Testis (tissue), 2 donors: ENCODE results near the gene CENPP.

ENCODE experiments used
- CTCF ChIP-seq, 3 experiments: fragments of 450-650 bp in 2 of 3; fragments of 200-600 bp in 1 of 3; sonication (generic) in 1 of 3; IDR thresholded peaks; one replicate each; pipeline ENCODE4 v1.5.1; 2016 to 2019; ENCODE audit warnings: antibody characterized with exemption in 3 of 3, mild to moderate bottlenecking in 2 of 3, moderate library complexity in 1 of 3
- POLR2A ChIP-seq: fragments of 450-650 bp; IDR thresholded peaks from one replicate; pipeline ENCODE4 v1.6.1; 2017; ENCODE audit warnings: antibody characterized with exemption, mild to moderate bottlenecking, moderate library complexity

GRCh38 chr9:92644278-92644677, 318.5 kb downstream of the CENPP start:
- TF ChIP-seq CTCF (IDR thresholded peaks at IDR 0.05), result no peak
- no peak for TF ChIP-seq POLR2A
